ENCODE results near the gene BPIFA2.

DNA sequence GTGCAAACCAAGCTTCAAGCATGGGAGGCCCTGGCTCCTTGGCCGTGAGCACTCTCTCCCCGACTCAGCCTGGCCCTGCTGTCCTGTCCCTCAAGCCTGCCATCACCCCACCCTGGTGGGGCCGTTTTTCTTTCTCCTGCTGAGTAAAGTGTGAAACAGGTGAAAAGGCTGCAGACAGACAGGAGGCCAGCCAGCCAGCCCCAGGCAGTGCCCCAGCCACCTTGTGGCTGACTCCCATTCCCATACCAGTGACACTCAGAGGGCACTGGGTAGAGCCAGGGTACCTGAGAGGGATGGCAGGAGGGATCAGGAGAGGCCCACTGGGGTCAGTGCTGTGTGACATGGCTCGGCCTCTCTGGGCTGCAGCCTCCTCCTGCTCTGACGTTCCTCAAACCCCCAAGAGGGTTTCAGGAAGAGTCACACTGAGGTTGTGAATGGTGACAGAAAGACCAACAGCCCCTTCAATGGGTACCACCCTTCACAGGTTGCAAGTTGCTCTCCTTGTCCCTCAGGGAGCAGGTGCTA, 35.9 kb upstream of the BPIFA2 start:
- TF ChIP-seq, protein P1, sequence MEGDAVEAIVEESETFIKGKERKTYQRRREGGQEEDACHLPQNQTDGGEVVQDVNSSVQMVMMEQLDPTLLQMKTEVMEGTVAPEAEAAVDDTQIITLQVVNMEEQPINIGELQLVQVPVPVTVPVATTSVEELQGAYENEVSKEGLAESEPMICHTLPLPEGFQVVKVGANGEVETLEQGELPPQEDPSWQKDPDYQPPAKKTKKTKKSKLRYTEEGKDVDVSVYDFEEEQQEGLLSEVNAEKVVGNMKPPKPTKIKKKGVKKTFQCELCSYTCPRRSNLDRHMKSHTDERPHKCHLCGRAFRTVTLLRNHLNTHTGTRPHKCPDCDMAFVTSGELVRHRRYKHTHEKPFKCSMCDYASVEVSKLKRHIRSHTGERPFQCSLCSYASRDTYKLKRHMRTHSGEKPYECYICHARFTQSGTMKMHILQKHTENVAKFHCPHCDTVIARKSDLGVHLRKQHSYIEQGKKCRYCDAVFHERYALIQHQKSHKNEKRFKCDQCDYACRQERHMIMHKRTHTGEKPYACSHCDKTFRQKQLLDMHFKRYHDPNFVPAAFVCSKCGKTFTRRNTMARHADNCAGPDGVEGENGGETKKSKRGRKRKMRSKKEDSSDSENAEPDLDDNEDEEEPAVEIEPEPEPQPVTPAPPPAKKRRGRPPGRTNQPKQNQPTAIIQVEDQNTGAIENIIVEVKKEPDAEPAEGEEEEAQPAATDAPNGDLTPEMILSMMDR (IDR thresholded peaks at IDR 0.05) = no peak
- no peak for TF ChIP-seq POLR2A (IDR thresholded peaks at IDR 0.05)
